ENCODE data around the gene DRC3.

The DRC3 gene

DNA sequence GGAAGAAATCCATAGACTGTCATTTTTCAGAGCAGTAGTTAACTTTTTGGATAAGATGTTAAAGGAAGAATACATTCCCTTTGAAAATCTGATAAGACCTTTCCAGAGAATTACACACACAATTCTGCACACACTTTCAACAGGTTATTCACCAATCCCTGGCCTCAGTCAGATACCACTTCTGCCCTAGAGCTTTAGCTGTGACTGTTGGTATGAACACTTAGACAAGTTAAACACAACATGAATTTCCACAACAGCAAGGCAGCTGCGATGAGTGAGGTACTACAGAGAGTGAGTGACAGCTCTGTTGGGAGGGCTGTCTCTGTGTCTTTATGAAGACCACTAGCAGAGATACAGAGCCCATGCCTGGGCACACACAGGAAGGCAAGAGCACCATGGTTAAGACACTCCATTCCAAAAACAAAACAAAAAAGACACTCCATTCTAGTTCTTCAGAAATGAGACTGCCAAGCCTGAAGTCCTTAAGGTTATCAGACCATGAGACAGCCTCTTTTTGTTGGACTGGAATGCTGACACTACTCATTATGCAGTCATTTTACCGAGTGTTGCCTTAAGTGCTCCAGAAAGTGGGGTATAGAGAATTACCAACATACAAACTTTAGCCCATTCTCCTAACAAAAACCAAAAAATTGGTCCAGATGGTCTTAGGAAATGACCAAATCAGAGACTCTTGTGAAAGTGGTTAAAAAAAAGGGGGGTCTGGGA, 42.8 kb upstream of the DRC3 start:
- no peaks in the 10 kb centered on the region; the same call in 1 of the 2 replicates for H3K79me2 ChIP-seq (ENCODE audit: low read length)
- no peak overlapping the region for H2AFZ ChIP-seq (ENCODE audit: low read length)
- H3K27me3 ChIP-seq (replicated peaks; ENCODE audit: insufficient read depth, low read length), result no peaks in the 10 kb centered on the region
- H3K4me1 ChIP-seq (ENCODE audit: low read length), result peaks cover 7% of the 10 kb centered on the region; the same call in 1 of the 2 replicates
- TF ChIP-seq EZH2phosphoT487 (IDR thresholded peaks at IDR 0.05; ENCODE audit: low read length) (no peak), EZH2 (optimal IDR thresholded peaks at IDR 0.05; ENCODE audit: low read depth, low read length) (no peak)
- TF ChIP-seq, protein P1, sequence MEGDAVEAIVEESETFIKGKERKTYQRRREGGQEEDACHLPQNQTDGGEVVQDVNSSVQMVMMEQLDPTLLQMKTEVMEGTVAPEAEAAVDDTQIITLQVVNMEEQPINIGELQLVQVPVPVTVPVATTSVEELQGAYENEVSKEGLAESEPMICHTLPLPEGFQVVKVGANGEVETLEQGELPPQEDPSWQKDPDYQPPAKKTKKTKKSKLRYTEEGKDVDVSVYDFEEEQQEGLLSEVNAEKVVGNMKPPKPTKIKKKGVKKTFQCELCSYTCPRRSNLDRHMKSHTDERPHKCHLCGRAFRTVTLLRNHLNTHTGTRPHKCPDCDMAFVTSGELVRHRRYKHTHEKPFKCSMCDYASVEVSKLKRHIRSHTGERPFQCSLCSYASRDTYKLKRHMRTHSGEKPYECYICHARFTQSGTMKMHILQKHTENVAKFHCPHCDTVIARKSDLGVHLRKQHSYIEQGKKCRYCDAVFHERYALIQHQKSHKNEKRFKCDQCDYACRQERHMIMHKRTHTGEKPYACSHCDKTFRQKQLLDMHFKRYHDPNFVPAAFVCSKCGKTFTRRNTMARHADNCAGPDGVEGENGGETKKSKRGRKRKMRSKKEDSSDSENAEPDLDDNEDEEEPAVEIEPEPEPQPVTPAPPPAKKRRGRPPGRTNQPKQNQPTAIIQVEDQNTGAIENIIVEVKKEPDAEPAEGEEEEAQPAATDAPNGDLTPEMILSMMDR (IDR thresholded peaks at IDR 0.05; ENCODE audit: low read length), result no peak
- no peak overlapping the region for H3K4me2 ChIP-seq (ENCODE audit: low read depth, low read length)
- DNase-seq, result no peak
- H3K27ac ChIP-seq (ENCODE audit: low read length), result no peak overlapping the region
- no peaks in the 10 kb centered on the region for H3K9me2 ChIP-seq (replicated peaks; ENCODE audit: insufficient read depth, low read length)
- H4K20me1 ChIP-seq (ENCODE audit: insufficient read depth, low read length), result 0 out of 2 replicates have a peak, but pooled peaks cover 6% of the 10 kb centered on the region
- no peaks in the 10 kb centered on the region; the same call in 1 of the 2 replicates for H3K9me3 ChIP-seq (replicated peaks; ENCODE audit: insufficient read depth, low read length)
- H3F3A ChIP-seq (ENCODE audit: insufficient read depth, low read length), result no peaks in the 10 kb centered on the region; the same call in 1 of the 2 replicates
- H3K36me3 ChIP-seq (replicated peaks; ENCODE audit: insufficient read depth, low read length), result no peaks in the 10 kb centered on the region
- no peak overlapping the region for H3K9ac ChIP-seq (ENCODE audit: low read length)
- no peak overlapping the region for H3K4me3 ChIP-seq (ENCODE audit: low read length)

DNA sequence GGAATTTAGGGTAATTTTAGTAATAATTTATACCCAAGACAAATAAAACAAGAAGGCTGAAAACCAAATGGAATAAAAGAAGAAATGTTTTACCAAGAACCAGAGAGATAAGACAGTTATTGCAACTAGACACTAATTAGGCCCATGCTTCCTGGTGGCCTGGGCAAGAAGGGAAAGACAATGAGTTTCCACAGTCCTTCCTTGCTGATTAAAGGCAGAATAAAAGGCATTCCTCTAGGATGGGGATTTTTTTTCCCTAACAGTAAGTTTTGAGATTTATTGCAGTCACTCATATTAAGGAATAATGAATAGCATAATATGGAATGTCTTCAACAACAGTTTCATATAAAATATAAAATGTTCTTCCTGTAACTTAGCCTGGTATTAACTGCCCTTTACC, 42.0 kb upstream of the DRC3 start:
- H3K4me2 ChIP-seq (ENCODE audit: low read depth, low read length), result no peak overlapping the region
- no peak overlapping the region for H2AFZ ChIP-seq (ENCODE audit: low read length)
- no peak overlapping the region for H3K27ac ChIP-seq (ENCODE audit: low read length)
- H3K4me1 ChIP-seq (ENCODE audit: low read length), result peaks cover 7% of the 10 kb centered on the region; the same call in 1 of the 2 replicates
- H3K9me2 ChIP-seq (replicated peaks; ENCODE audit: insufficient read depth, low read length), result no peaks in the 10 kb centered on the region
- no peaks in the 10 kb centered on the region for H3K9me3 ChIP-seq (replicated peaks; ENCODE audit: insufficient read depth, low read length)
- H3K9ac ChIP-seq (ENCODE audit: low read length), result no peak overlapping the region
- H3F3A ChIP-seq (ENCODE audit: insufficient read depth, low read length), result no peaks in the 10 kb centered on the region; the same call in 1 of the 2 replicates
- H3K4me3 ChIP-seq (ENCODE audit: low read length), result no peak overlapping the region
- no peaks in the 10 kb centered on the region for H3K36me3 ChIP-seq (replicated peaks; ENCODE audit: insufficient read depth, low read length)
- TF ChIP-seq EZH2 (optimal IDR thresholded peaks at IDR 0.05; ENCODE audit: low read depth, low read length) (no peak), EZH2phosphoT487 (IDR thresholded peaks at IDR 0.05; ENCODE audit: low read length) (no peak)
- TF ChIP-seq, protein P1 (IDR thresholded peaks at IDR 0.05; ENCODE audit: low read length), result no peak
- no peak for DNase-seq
- no peaks in the 10 kb centered on the region for H3K27me3 ChIP-seq (replicated peaks; ENCODE audit: insufficient read depth, low read length)
- H3K79me2 ChIP-seq (ENCODE audit: low read length), result no peaks in the 10 kb centered on the region; the same call in 1 of the 2 replicates
- 0 out of 2 replicates have a peak, but pooled peaks cover 6% of the 10 kb centered on the region for H4K20me1 ChIP-seq (ENCODE audit: insufficient read depth, low read length)

DNA sequence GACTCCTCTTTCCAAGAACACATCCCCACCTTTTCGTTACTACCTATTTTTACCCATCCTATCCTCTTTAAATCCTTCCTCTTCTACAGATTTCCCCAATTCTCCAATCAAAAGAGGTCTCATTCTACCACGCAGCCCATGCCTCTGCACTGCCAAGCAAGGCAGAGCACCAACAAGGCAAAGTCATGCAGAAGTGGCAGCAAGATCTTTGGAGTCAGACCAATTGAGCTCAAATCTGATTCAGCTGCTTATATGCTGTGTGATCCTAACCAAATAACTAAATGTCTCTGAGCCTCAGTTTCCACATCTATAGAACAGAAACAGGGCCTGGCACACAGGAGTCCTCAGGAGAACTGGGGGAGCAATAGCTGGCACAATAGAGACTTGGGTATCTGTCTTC, 41.5 kb upstream of the DRC3 start:
- Histone ChIP-seq H3K9ac (ENCODE audit: low read length) (no peak overlapping the region), H3K4me2 (ENCODE audit: low read depth, low read length) (no peak overlapping the region), H3K4me3 (ENCODE audit: low read length) (no peak overlapping the region), H2AFZ (ENCODE audit: low read length) (no peak overlapping the region), H3K27ac (ENCODE audit: low read length) (no peak overlapping the region), H3K4me1 (ENCODE audit: low read length) (peaks cover 7% of the 10 kb centered on the region; the same call in 1 of the 2 replicates), H3K79me2 (ENCODE audit: low read length) (peaks cover 4% of the 10 kb centered on the region; the same call in 1 of the 2 replicates), H3K9me2 (replicated peaks; ENCODE audit: insufficient read depth, low read length) (no peaks in the 10 kb centered on the region), H3K9me3 (replicated peaks; ENCODE audit: insufficient read depth, low read length) (no peaks in the 10 kb centered on the region), H4K20me1 (ENCODE audit: insufficient read depth, low read length) (0 out of 2 replicates have a peak, but pooled peaks cover 6% of the 10 kb centered on the region), H3F3A (ENCODE audit: insufficient read depth, low read length) (no peaks in the 10 kb centered on the region; the same call in 1 of the 2 replicates), H3K27me3 (replicated peaks; ENCODE audit: insufficient read depth, low read length) (no peaks in the 10 kb centered on the region), H3K36me3 (replicated peaks; ENCODE audit: insufficient read depth, low read length) (no peaks in the 10 kb centered on the region)
- no peak for DNase-seq
- TF ChIP-seq, protein P1 (IDR thresholded peaks at IDR 0.05; ENCODE audit: low read length), result no peak
- no peak for TF ChIP-seq EZH2 (optimal IDR thresholded peaks at IDR 0.05; ENCODE audit: low read depth, low read length)
- no peak for TF ChIP-seq EZH2phosphoT487 (IDR thresholded peaks at IDR 0.05; ENCODE audit: low read length)
